ENCODE results near the gene MPLKIP.
A peak's percentile ranks its signal among the peaks of the same experiment; 100 is the strongest.
"Not testable (repeated sequence)": the region's sequence is repeated elsewhere in the genome, so short reads cannot be mapped to it uniquely, and the experiment has no call there.

The MPLKIP gene

GRCh38 chr7:40133561-40134427 is 628 bp downstream of the MPLKIP start:
- peak overlapping the region; percentile 99 for H3K4me3 ChIP-seq
- peak overlapping the region; percentile 97 for H3K27ac ChIP-seq
- peak overlapping the region; percentile 98 for H3K9ac ChIP-seq
- peaks cover 56% of the 10 kb centered on the region for H4K20me1 ChIP-seq
- H3K9me3 ChIP-seq, result peaks cover 9% of the 10 kb centered on the region; the same call in 1 of the 2 replicates
- no peak for TF ChIP-seq Cebpa-rat (IDR thresholded peaks at IDR 0.05)
- peak overlapping the region; percentile 80 for H3K4me2 ChIP-seq
- peaks cover 17% of the 10 kb centered on the region for H3K4me1 ChIP-seq
- no peaks in the 10 kb centered on the region for H3K27me3 ChIP-seq
- H3K36me3 ChIP-seq, result peaks cover 27% of the 10 kb centered on the region

DNA sequence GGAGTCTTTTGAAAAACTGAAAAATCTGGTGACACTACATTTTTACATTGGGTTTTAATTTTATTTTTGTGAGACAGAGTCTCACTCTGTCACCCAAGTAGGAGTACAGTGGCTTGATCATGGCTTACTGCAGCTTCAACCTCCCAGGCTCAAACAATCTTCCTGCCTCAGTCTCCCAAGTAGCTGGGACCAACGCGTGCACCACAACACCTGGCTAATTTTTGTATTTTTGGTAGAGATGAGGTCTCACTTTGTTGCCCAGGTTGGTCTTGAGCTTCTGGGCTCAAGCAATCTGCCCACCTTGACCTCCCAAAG is 11.5 kb downstream of the MPLKIP start:
- peaks cover 8% of the 10 kb centered on the region for H3K4me1 ChIP-seq
- peaks cover 67% of the 10 kb centered on the region for H4K20me1 ChIP-seq
- H3K27me3 ChIP-seq, result no peaks in the 10 kb centered on the region
- no peak overlapping the region for H3K4me3 ChIP-seq
- no peak overlapping the region for H3K9ac ChIP-seq
- TF ChIP-seq Cebpa-rat (IDR thresholded peaks at IDR 0.05), result no peak
- no peaks in the 10 kb centered on the region for H3K9me3 ChIP-seq
- H3K27ac ChIP-seq, result no peak overlapping the region
- H3K36me3 ChIP-seq, result peaks cover 40% of the 10 kb centered on the region
- H3K4me2 ChIP-seq, result no peak overlapping the region

DNA sequence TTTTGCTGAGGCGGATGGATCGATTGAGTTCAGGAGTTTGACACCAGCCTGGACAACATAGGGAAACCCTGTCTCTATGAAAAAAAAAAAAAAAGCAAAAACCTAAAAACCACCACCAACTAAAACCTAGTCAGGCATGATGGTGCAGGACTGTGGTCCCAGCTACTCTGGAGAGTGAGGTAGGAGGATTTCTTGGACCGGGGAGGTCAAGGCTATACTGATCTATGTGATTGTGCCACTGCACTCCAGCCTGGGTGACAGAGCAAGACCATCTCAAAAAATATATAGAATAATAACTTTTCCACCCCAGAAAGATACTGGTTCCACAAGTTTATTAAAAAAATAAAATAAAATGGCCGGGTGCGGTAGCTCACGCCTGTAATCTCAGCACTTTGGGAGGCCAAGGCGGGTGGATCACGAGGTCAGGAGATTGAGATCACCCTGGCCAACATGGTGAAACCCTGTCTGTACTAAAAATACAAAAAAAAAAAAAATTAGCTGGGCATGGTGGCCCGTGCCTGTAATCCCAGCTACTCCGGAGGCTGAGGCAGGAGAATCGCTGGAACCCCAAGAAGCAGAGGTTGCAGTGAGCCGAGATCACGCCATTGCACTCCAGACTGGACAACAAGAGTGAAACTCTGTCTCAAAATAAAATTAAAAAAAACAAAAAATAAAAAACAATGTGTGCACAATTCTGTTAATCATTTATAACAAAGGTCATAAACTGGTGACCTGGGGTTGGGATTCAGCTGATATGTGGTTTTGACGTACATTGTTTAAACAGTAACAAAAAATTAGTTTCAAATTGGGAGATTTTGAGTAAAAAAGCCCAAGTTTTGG is 12.1 kb downstream of the MPLKIP start:
- not testable (repeated sequence) for H3K4me3 ChIP-seq, H3K27ac ChIP-seq, H3K27me3 ChIP-seq, H3K4me1 ChIP-seq, H3K4me2 ChIP-seq, H3K9me3 ChIP-seq, H3K9ac ChIP-seq
- Histone ChIP-seq H3K36me3 (peaks cover 34% of the 10 kb centered on the region), H4K20me1 (peaks cover 61% of the 10 kb centered on the region)

DNA sequence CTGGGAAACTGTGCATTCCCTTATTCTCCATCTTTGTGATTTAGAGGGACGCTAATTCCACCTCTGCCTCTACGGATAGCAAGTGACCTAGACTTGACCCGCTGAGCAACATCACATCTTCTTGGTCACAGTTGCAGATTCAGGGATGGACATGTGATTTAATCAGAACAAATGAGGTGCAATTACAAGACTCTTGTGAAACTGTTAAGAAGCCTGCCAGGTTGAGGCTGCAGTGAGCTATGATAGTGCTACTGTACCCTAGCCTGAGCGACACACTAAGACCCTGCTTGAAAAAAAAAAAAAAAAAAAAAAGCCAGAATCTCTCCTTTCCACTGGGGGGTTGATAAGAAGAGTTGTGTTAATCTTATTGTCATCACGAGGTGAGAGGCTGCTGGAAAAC is 14.4 kb downstream of the MPLKIP start:
- TF ChIP-seq Cebpa-rat (IDR thresholded peaks at IDR 0.05), result no peak
- H3K27ac ChIP-seq, result no peak overlapping the region
- H3K27me3 ChIP-seq, result no peaks in the 10 kb centered on the region
- peaks cover 23% of the 10 kb centered on the region for H3K36me3 ChIP-seq
- H3K9me3 ChIP-seq, result no peaks in the 10 kb centered on the region
- peaks cover 8% of the 10 kb centered on the region for H3K4me1 ChIP-seq
- peaks cover 42% of the 10 kb centered on the region for H4K20me1 ChIP-seq
- no peak overlapping the region for H3K4me3 ChIP-seq
- no peak overlapping the region for H3K4me2 ChIP-seq
- H3K9ac ChIP-seq, result no peak overlapping the region

DNA sequence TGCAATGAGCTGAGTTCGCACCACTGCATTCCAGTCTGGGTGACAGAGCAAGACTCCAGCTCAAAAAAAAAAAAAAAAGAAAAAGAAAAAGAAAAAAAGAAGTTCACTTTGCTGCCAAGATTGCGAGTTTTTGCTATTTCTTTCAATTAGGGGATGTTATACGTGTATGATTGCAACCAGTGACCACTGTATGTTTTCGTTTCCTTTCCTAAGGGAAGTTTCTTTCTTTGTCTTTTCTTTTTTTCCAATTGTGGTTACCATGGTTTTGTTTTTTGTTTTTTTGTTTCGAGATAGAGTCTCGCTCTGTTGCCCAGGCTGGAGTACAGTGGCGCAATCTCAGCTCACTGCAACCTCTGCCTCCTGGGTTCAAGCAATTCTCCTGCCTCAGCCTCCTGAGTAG is 16.2 kb downstream of the MPLKIP start:
- not testable (repeated sequence) for H3K27me3 ChIP-seq, H3K4me1 ChIP-seq, H3K9me3 ChIP-seq, H3K9ac ChIP-seq, H3K4me3 ChIP-seq, H3K27ac ChIP-seq
- Histone ChIP-seq H3K4me2 (peak overlapping the region; percentile 17; the same call in 1 of the 2 replicates), H3K36me3 (peaks cover 34% of the 10 kb centered on the region), H4K20me1 (peaks cover 24% of the 10 kb centered on the region)

DNA sequence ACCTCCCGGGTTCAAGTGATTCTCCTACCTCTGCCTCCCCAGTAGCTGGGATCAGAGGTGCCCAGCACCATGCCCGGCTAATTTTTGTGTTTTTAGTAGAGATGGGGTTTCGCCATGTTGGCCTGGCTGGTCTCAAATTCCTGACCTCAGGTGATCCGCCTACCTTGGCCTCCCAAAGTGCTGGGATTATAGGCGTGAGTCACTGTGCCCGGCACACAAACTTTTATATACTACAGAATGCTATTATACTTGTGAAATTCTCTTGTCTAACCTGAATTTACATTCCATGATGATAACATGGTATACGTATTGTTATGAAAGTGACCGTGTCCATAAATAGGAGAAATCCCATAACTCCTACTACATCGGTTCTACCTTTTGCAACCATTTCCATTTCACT is 17.2 kb downstream of the MPLKIP start:
- not testable (repeated sequence) for H3K4me1 ChIP-seq, H3K4me3 ChIP-seq, H3K9me3 ChIP-seq, H3K27me3 ChIP-seq, H3K9ac ChIP-seq, H3K27ac ChIP-seq, H3K4me2 ChIP-seq
- peaks cover 15% of the 10 kb centered on the region for H4K20me1 ChIP-seq
- H3K36me3 ChIP-seq, result peaks cover 43% of the 10 kb centered on the region

- H3K9ac ChIP-seq, result no peak overlapping the region
- H3K36me3 ChIP-seq, result peaks cover 49% of the 10 kb centered on the region
- no peak for TF ChIP-seq Cebpa-rat (IDR thresholded peaks at IDR 0.05)
- H3K4me2 ChIP-seq, result no peak overlapping the region
- H3K4me1 ChIP-seq, result peaks cover 19% of the 10 kb centered on the region
- no peak overlapping the region for H3K4me3 ChIP-seq
- H3K27me3 ChIP-seq, result no peaks in the 10 kb centered on the region
- peaks cover 10% of the 10 kb centered on the region for H3K9me3 ChIP-seq
- H3K27ac ChIP-seq, result no peak overlapping the region
- peaks cover 15% of the 10 kb centered on the region for H4K20me1 ChIP-seq
Measured at GRCh38 chr7:40115936-40116335, 18.5 kb downstream of the MPLKIP start.

DNA sequence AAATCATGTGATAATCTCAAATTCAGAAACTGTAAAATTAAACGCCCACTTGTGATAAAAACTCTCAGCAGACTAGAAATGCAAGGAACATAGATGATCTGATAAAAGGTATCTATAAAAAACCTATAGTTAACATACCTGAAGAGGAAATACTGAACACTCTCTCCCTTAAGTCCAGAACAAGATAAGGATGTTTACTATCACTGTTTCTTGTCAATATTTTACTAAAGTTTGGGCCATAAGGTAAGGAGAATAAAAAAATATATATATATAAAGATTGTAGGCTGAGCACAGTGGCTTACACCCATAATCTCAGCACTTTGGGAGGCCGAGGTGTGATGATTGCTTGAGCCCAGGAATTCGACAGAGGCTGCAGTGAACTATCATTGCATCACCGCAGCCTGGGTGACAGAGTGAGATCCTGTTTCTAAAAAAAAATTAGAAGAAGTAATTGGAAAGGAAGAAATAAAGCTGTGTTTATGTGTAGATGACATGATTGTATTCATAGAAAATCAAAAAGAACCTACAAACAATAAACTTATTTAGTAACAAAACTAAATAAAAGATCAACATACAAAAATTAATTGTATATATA is 28.4 kb downstream of the MPLKIP start:
- H3K27ac ChIP-seq, result no peak overlapping the region
- H3K4me3 ChIP-seq, result no peak overlapping the region
- H3K4me2 ChIP-seq, result no peak overlapping the region
- no peaks in the 10 kb centered on the region for H3K27me3 ChIP-seq
- no peaks in the 10 kb centered on the region; the same call in 1 of the 2 replicates for H3K4me1 ChIP-seq
- peaks cover 25% of the 10 kb centered on the region; the same call in 1 of the 2 replicates for H3K36me3 ChIP-seq
- H4K20me1 ChIP-seq, result no peaks in the 10 kb centered on the region
- no peak overlapping the region for H3K9ac ChIP-seq
- H3K9me3 ChIP-seq, result 0 out of 2 replicates have a peak, but pooled peaks cover 5% of the 10 kb centered on the region
- no peak for TF ChIP-seq Cebpa-rat (IDR thresholded peaks at IDR 0.05)

- no peak overlapping the region for H3K4me2 ChIP-seq
- H3K9ac ChIP-seq, result no peak overlapping the region
- 0 out of 2 replicates have a peak, but pooled peaks cover 9% of the 10 kb centered on the region for H4K20me1 ChIP-seq
- H3K36me3 ChIP-seq, result peaks cover 12% of the 10 kb centered on the region; the same call in 1 of the 2 replicates
- no peak overlapping the region for H3K4me3 ChIP-seq
- no peaks in the 10 kb centered on the region for H3K4me1 ChIP-seq
- TF ChIP-seq Cebpa-rat (IDR thresholded peaks at IDR 0.05), result no peak
- no peaks in the 10 kb centered on the region for H3K27me3 ChIP-seq
- no peaks in the 10 kb centered on the region for H3K9me3 ChIP-seq
- no peak overlapping the region for H3K27ac ChIP-seq
Measured at GRCh38 chr7:40102897-40103296, 31.5 kb downstream of the MPLKIP start.

GRCh38 chr7:40101201-40101600 is 33.2 kb downstream of the MPLKIP start:
- peaks cover 14% of the 10 kb centered on the region; the same call in 1 of the 2 replicates for H3K36me3 ChIP-seq
- H3K27ac ChIP-seq, result no peak overlapping the region
- no peak overlapping the region for H3K4me3 ChIP-seq
- no peaks in the 10 kb centered on the region for H3K27me3 ChIP-seq
- no peaks in the 10 kb centered on the region for H3K4me1 ChIP-seq
- TF ChIP-seq Cebpa-rat (IDR thresholded peaks at IDR 0.05), result no peak
- peaks cover 17% of the 10 kb centered on the region; the same call in 1 of the 2 replicates for H4K20me1 ChIP-seq
- no peaks in the 10 kb centered on the region for H3K9me3 ChIP-seq
- H3K4me2 ChIP-seq, result no peak overlapping the region
- no peak overlapping the region for H3K9ac ChIP-seq

Measured in BLaER1 (cell line).